PFSK-1 (cell line): ENCODE measurements around the gene EQTN.

Experiments used
- FOXP2 ChIP-seq: optimal IDR thresholded peaks from 2 replicates; pipeline ENCODE3; 2011; ENCODE audit warnings: borderline replicate concordance, control low read depth, inconsistent platforms; ENCODE audit not compliant: insufficient read depth; ENCODE audit errors: extremely low read length, extremely low read depth
- POLR2AphosphoS5 ChIP-seq: IDR thresholded peaks from 2 replicates; pipeline ENCODE4 v1.6.1; 2012; ENCODE audit warnings: low read depth, mild to moderate bottlenecking, control low read depth, low read length, moderate library complexity
- REST ChIP-seq, 2 experiments: IDR thresholded peaks; 2 replicates each; pipeline versions ENCODE4 v1.6.1 to v1.8.0; 2011 to 2012; ENCODE audit warnings: low read depth in 2 of 2, low read length in 2 of 2, control low read depth in 1 of 2, inconsistent platforms in 1 of 2, mild to moderate bottlenecking in 1 of 2, moderate library complexity in 1 of 2; ENCODE audit not compliant: insufficient read depth in 1 of 2
- SIN3A ChIP-seq: IDR thresholded peaks from 2 replicates; pipeline ENCODE4 v1.6.1; 2012; ENCODE audit warnings: mild to moderate bottlenecking, low read length, moderate library complexity, borderline replicate concordance; ENCODE audit not compliant: insufficient read depth
- TAF1 ChIP-seq: IDR thresholded peaks from 2 replicates; pipeline ENCODE4 v1.6.1; 2012; ENCODE audit warnings: low read length, control low read depth, borderline replicate concordance; ENCODE audit not compliant: insufficient read depth

The EQTN gene

DNA sequence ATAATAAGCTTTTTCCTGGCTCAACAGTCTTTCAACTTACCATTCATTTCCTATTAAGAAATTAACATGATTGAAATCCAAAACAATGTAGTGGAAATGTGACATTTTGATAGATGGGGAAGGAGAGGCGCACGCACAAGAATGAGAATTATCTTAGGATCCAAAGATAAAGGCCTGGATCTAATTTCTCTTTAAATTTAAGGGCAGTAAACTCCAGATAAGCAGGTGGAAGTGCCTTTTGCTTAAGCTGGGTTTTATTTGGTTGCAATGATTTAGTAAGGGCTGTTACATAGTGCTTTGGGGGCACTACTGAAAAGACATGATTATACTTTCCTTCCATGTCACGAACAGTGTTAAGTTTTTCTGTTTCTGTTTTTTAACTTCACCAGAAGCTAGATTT lies 17.3 kb downstream of the EQTN start:
- no peak for TF ChIP-seq FOXP2

DNA sequence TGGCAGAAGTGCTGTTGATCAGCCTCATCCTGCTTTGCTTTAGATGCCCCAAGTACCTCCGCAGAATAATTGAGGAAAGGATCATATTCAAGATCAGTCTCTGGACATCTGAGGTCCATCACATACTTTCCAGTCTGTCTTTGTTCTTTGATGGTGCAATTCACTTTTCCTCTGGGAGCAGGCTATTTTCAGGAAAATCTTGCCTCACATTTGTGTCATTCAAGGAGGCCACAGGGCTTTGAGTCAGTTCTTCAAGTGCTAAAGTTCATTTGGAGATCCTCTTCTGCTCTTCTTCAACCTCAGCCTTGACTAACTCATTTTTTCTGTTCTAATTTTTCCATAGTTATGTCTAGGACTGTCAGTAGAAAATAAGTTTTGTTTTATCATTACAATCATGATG lies 18.6 kb downstream of the EQTN start:
- no peak for TF ChIP-seq POLR2AphosphoS5
- TF ChIP-seq REST (IDR thresholded peaks at IDR 0.05; ENCODE audit: insufficient read depth in 1 of 2, low read depth in 2 of 2, low read length in 2 of 2), result no peak
- TF ChIP-seq TAF1, result no peak
- no peak for TF ChIP-seq SIN3A
- TF ChIP-seq FOXP2, result no peak

GRCh38 chr9:27276193-27277030 lies 20.5 kb downstream of the EQTN start:
- TF ChIP-seq POLR2AphosphoS5 (no peak), REST (IDR thresholded peaks at IDR 0.05; ENCODE audit: insufficient read depth in 1 of 2, low read depth in 2 of 2, low read length in 2 of 2) (no peak), TAF1 (no peak), FOXP2 (no peak), SIN3A (no peak)

DNA sequence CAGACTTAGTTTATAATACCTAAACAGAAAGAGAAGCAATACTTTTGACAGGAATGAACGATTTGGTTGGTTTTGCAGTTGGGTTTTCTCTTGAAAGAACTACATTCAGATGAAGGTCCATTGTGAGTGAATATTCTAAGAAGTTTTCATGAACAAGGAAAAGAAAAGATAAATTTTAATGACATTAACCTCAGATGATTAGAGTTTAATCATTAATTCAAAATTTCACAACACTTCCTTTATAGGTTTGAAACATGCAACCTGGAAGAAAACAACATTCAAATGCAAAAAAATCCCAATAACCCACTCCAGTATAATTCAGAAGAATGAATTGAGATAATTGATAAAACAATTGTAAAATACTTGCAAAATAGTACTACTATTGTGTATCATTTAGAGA lies 23.8 kb downstream of the EQTN start:
- no peak for TF ChIP-seq SIN3A
- TF ChIP-seq FOXP2, result no peak
- no peak for TF ChIP-seq TAF1
- no peak for TF ChIP-seq REST (IDR thresholded peaks at IDR 0.05; ENCODE audit: insufficient read depth in 1 of 2, low read depth in 2 of 2, low read length in 2 of 2)
- no peak for TF ChIP-seq POLR2AphosphoS5

- no peak for TF ChIP-seq POLR2AphosphoS5
- TF ChIP-seq TAF1, result no peak
- no peak for TF ChIP-seq FOXP2
- TF ChIP-seq SIN3A, result no peak
- TF ChIP-seq REST (IDR thresholded peaks at IDR 0.05; ENCODE audit: insufficient read depth in 1 of 2, low read depth in 2 of 2, low read length in 2 of 2), result no peak
Measured at GRCh38 chr9:27272103-27272502, 24.8 kb downstream of the EQTN start.
